ES-I3 (cell line): ENCODE results near the gene STRADB.
"Not testable (repeated sequence)": the region's sequence is repeated elsewhere in the genome, so short reads cannot be mapped to it uniquely, and the experiment has no call there.

Experiments
- H3K36me3 ChIP-seq: 2 replicates; pipeline ENCODE4 v1.6.1; 2013; ENCODE audit warnings: mild to moderate bottlenecking, low read length, control low read depth, moderate library complexity; ENCODE audit not compliant: insufficient read depth
- H3K4me1 ChIP-seq: 2 replicates; pipeline ENCODE4 v1.6.1; 2013; ENCODE audit warnings: mild to moderate bottlenecking, control low read depth, low read length; ENCODE audit not compliant: insufficient read depth
- H3K9ac ChIP-seq: 2 replicates; pipeline ENCODE4 v1.6.1; 2013; ENCODE audit warnings: low read depth, mild to moderate bottlenecking, low read length, moderate library complexity
- H3K9me3 ChIP-seq: 2 replicates; pipeline ENCODE4 v1.6.1; 2013; ENCODE audit warnings: mild to moderate bottlenecking, low read length, moderate library complexity; ENCODE audit not compliant: control insufficient read depth, insufficient read depth

Gene STRADB

GRCh38 chr2:201419057-201419635 lies 32.4 kb upstream of the STRADB start:
- Histone ChIP-seq H3K9me3 (no peaks in the 10 kb centered on the region), H3K36me3 (no peaks in the 10 kb centered on the region), H3K4me1 (peaks cover 2% of the 10 kb centered on the region; the same call in 1 of the 2 replicates), H3K9ac (no peak overlapping the region)

- Histone ChIP-seq H3K9ac (no peak overlapping the region), H3K4me1 (no peaks in the 10 kb centered on the region), H3K36me3 (no peaks in the 10 kb centered on the region), H3K9me3 (no peaks in the 10 kb centered on the region)
Observed at GRCh38 chr2:201419986-201420385, 31.6 kb upstream of the STRADB start.

- Histone ChIP-seq H3K9me3 (no peaks in the 10 kb centered on the region), H3K9ac (no peak overlapping the region), H3K4me1 (no peaks in the 10 kb centered on the region), H3K36me3 (no peaks in the 10 kb centered on the region)
Observed at GRCh38 chr2:201420442-201421113, 31.0 kb upstream of the STRADB start.

- H3K9ac ChIP-seq = no peak overlapping the region
- H3K36me3 ChIP-seq = no peaks in the 10 kb centered on the region
- H3K4me1 ChIP-seq = no peaks in the 10 kb centered on the region
- peaks cover 2% of the 10 kb centered on the region for H3K9me3 ChIP-seq
Observed at GRCh38 chr2:201425952-201426351, 25.6 kb upstream of the STRADB start.

- not testable (repeated sequence) for H3K9me3 ChIP-seq, H3K4me1 ChIP-seq, H3K36me3 ChIP-seq, H3K9ac ChIP-seq
Observed at GRCh38 chr2:201428366-201428765, 23.2 kb upstream of the STRADB start.

GRCh38 chr2:201429835-201430234 lies 21.7 kb upstream of the STRADB start:
- not testable (repeated sequence) for H3K36me3 ChIP-seq, H3K9me3 ChIP-seq, H3K4me1 ChIP-seq, H3K9ac ChIP-seq

GRCh38 chr2:201430322-201430721 lies 21.2 kb upstream of the STRADB start:
- H3K4me1 ChIP-seq, H3K36me3 ChIP-seq, H3K9me3 ChIP-seq, H3K9ac ChIP-seq: not testable (repeated sequence)

- no peak overlapping the region for H3K9ac ChIP-seq
- H3K9me3 ChIP-seq = peaks cover 10% of the 10 kb centered on the region
- H3K4me1 ChIP-seq = peaks cover 6% of the 10 kb centered on the region
- no peaks in the 10 kb centered on the region for H3K36me3 ChIP-seq
Observed at GRCh38 chr2:201430839-201431238, 20.7 kb upstream of the STRADB start.

GRCh38 chr2:201432038-201432620 lies 19.4 kb upstream of the STRADB start:
- H3K36me3 ChIP-seq = no peaks in the 10 kb centered on the region
- H3K9ac ChIP-seq = no peak overlapping the region
- H3K9me3 ChIP-seq = peaks cover 10% of the 10 kb centered on the region
- H3K4me1 ChIP-seq = peaks cover 6% of the 10 kb centered on the region

GRCh38 chr2:201432621-201433393 lies 18.7 kb upstream of the STRADB start:
- H3K4me1 ChIP-seq = peaks cover 6% of the 10 kb centered on the region
- peaks cover 10% of the 10 kb centered on the region for H3K9me3 ChIP-seq
- H3K36me3 ChIP-seq = no peaks in the 10 kb centered on the region
- H3K9ac ChIP-seq = no peak overlapping the region

GRCh38 chr2:201433394-201433995 lies 18.0 kb upstream of the STRADB start:
- Histone ChIP-seq H3K4me1 (peaks cover 6% of the 10 kb centered on the region), H3K36me3 (no peaks in the 10 kb centered on the region), H3K9ac (no peak overlapping the region), H3K9me3 (peaks cover 10% of the 10 kb centered on the region)

GRCh38 chr2:201436141-201436540 lies 15.4 kb upstream of the STRADB start:
- Histone ChIP-seq H3K9me3 (peaks cover 6% of the 10 kb centered on the region; the same call in 1 of the 2 replicates), H3K9ac (no peak overlapping the region), H3K36me3 (no peaks in the 10 kb centered on the region), H3K4me1 (peaks cover 6% of the 10 kb centered on the region)

- H3K9ac ChIP-seq, H3K36me3 ChIP-seq, H3K4me1 ChIP-seq, H3K9me3 ChIP-seq: not testable (repeated sequence)
Observed at GRCh38 chr2:201439336-201439922, 12.1 kb upstream of the STRADB start.

GRCh38 chr2:201440182-201440581 lies 11.4 kb upstream of the STRADB start:
- no peak overlapping the region for H3K9ac ChIP-seq
- no peaks in the 10 kb centered on the region for H3K36me3 ChIP-seq
- H3K9me3 ChIP-seq = no peaks in the 10 kb centered on the region
- H3K4me1 ChIP-seq = no peaks in the 10 kb centered on the region; the same call in 1 of the 2 replicates
